ENCODE data around the gene PRPF38A.
"Not testable (repeated sequence)": the region's sequence is repeated elsewhere in the genome, so short reads cannot be mapped to it uniquely, and the experiment has no call there.

Gene PRPF38A

DNA sequence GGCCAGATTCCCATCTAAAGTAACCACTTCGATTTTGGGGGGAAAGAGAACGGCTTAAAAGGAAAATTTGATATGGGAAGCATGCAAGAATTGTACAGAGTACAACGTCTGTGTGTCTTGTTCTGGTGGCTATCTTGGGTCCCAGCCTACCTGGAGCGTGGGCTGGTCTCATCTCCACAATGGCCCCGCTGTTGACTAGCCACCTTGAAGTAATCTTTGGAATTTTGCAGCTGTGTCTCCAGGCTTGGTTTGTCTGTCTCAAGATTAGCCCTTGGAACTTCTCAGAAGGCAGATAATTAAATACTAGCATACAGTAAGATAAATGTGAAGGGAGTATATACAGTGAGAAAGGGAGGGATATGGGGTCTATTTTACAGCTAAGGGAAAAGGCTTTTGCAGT lies 37.1 kb upstream of the PRPF38A start:
- peaks cover 20% of the 10 kb centered on the region for H3K4me1 Mint-ChIP-seq
- no peak overlapping the region for H3K27ac Mint-ChIP-seq
- ATAC-seq (ENCODE audit: low read depth) (no peak), DNase-seq (ENCODE audit: low spot score in 2 of 2) (no peak)
- no peak overlapping the region for H3K4me3 Mint-ChIP-seq
- no peaks in the 10 kb centered on the region for H3K27me3 Mint-ChIP-seq
- no peaks in the 10 kb centered on the region for H3K9me3 Mint-ChIP-seq
- peaks cover 6% of the 10 kb centered on the region for H3K36me3 Mint-ChIP-seq

- Mint-ChIP-seq H3K4me1 (peaks cover 20% of the 10 kb centered on the region), H3K27ac (no peak overlapping the region), H3K4me3 (peak overlapping the region; percentile 71), H3K27me3 (no peaks in the 10 kb centered on the region), H3K36me3 (no peaks in the 10 kb centered on the region), H3K9me3 (no peaks in the 10 kb centered on the region)
- peak; percentile 40 to 50 for DNase-seq (ENCODE audit: low spot score in 2 of 2)
- ATAC-seq (ENCODE audit: low read depth), result no peak
Measured at GRCh38 chr1:52368383-52369172, 35.8 kb upstream of the PRPF38A start.

GRCh38 chr1:52369851-52370250 lies 34.6 kb upstream of the PRPF38A start:
- not testable (repeated sequence) for H3K27ac Mint-ChIP-seq; ATAC-seq (ENCODE audit: low read depth); H3K9me3 Mint-ChIP-seq; H3K27me3 Mint-ChIP-seq; H3K4me3 Mint-ChIP-seq; H3K36me3 Mint-ChIP-seq; DNase-seq (ENCODE audit: low spot score in 2 of 2)
- peaks cover 15% of the 10 kb centered on the region for H3K4me1 Mint-ChIP-seq

- ATAC-seq (ENCODE audit: low read depth), result no peak
- Mint-ChIP-seq H3K4me1 (no peaks in the 10 kb centered on the region), H3K36me3 (peaks cover 2% of the 10 kb centered on the region), H3K27me3 (no peaks in the 10 kb centered on the region), H3K4me3 (no peak overlapping the region), H3K9me3 (no peaks in the 10 kb centered on the region), H3K27ac (no peak overlapping the region)
- no peak for DNase-seq (ENCODE audit: low spot score in 2 of 2)
Measured at GRCh38 chr1:52385376-52385775, 19.0 kb upstream of the PRPF38A start.

DNA sequence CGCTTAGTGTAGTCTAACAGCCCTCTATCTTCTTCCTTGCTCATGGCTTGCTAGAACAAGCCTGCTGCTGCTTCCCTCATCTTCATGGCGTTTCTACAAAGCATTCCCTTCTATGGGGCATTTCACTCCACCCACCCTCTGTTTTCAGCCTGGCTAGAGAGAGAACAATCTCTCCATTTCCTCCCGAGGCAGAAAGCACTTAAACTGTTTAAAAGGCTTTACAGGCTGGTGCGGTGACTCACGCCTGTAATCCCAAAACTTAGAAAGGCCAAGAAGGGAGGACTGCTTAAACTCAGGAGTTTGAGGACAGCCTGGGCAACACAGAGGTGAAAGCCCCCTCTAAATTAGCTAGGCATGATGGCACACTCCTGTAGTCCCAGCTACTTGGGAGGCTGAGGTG lies 17.9 kb upstream of the PRPF38A start:
- Mint-ChIP-seq H3K4me3 (no peak overlapping the region), H3K4me1 (no peaks in the 10 kb centered on the region), H3K27ac (no peak overlapping the region), H3K9me3 (no peaks in the 10 kb centered on the region), H3K27me3 (no peaks in the 10 kb centered on the region), H3K36me3 (peaks cover 2% of the 10 kb centered on the region)
- DNase-seq (ENCODE audit: low spot score in 2 of 2), result no peak
- no peak for ATAC-seq (ENCODE audit: low read depth)

DNA sequence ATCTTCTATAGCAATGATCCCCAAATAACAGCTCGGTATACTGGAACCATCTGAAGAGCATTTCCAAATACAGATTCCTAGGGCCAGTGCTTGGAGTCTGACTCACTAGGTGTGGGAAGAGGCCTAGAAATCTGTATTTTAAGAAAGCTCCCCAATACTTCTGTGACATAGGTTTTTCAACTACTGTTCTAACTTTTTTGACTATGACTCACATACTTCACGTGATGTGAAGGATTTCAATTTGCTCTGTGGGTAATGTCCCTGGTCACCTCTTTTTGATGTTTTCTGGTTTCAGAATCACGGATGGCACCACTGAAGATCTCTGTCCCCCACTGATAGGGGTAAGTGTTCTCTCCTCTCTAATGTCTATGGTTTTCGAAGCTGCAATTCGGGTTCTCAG lies 11.2 kb upstream of the PRPF38A start:
- H3K36me3 Mint-ChIP-seq, result no peaks in the 10 kb centered on the region
- no peak overlapping the region for H3K4me3 Mint-ChIP-seq
- no peaks in the 10 kb centered on the region for H3K27me3 Mint-ChIP-seq
- H3K9me3 Mint-ChIP-seq, result no peaks in the 10 kb centered on the region
- DNase-seq (ENCODE audit: low spot score in 2 of 2) (no peak), ATAC-seq (ENCODE audit: low read depth) (no peak)
- no peak overlapping the region for H3K27ac Mint-ChIP-seq
- no peaks in the 10 kb centered on the region for H3K4me1 Mint-ChIP-seq

- Mint-ChIP-seq H3K4me3 (no peak overlapping the region), H3K4me1 (peaks cover 2% of the 10 kb centered on the region), H3K27ac (no peak overlapping the region), H3K36me3 (peaks cover 2% of the 10 kb centered on the region), H3K9me3 (no peaks in the 10 kb centered on the region), H3K27me3 (no peaks in the 10 kb centered on the region)
- no peak for DNase-seq (ENCODE audit: low spot score in 2 of 2)
- no peak for ATAC-seq (ENCODE audit: low read depth)
Measured at GRCh38 chr1:52399629-52400028, 4.8 kb upstream of the PRPF38A start.

- no peaks in the 10 kb centered on the region for H3K27me3 Mint-ChIP-seq
- DNase-seq (ENCODE audit: low spot score in 2 of 2), result no peak
- no peak overlapping the region for H3K27ac Mint-ChIP-seq
- H3K4me1 Mint-ChIP-seq, result peaks cover 2% of the 10 kb centered on the region
- no peak for ATAC-seq (ENCODE audit: low read depth)
- H3K9me3 Mint-ChIP-seq, result no peaks in the 10 kb centered on the region
- peaks cover 2% of the 10 kb centered on the region for H3K36me3 Mint-ChIP-seq
- H3K4me3 Mint-ChIP-seq, result no peak overlapping the region
Measured at GRCh38 chr1:52400131-52400530, 4.3 kb upstream of the PRPF38A start.

DNA sequence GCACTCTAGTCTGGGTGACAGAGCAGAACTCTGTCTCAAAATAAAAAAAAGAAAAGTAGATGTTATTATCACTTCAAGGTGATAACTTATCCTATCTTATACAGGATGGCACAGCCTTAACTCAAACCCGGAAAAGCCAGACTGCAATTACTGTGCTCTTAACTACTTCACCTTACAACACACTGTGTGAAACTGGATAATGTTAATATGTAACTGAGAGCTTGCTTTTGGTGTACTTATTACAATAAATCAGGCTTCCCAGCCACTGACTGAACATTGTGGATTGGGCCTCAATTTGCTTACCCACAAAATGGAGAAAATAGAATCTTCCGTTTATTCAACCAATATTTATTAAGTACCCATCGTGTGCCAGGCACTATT lies 1.6 kb upstream of the PRPF38A start:
- Mint-ChIP-seq H3K27me3 (no peaks in the 10 kb centered on the region), H3K4me1 (peaks cover 11% of the 10 kb centered on the region), H3K4me3 (no peak overlapping the region), H3K9me3 (no peaks in the 10 kb centered on the region), H3K36me3 (peaks cover 6% of the 10 kb centered on the region), H3K27ac (no peak overlapping the region)
- DNase-seq (ENCODE audit: low spot score in 2 of 2), result no peak
- no peak for ATAC-seq (ENCODE audit: low read depth)

GRCh38 chr1:52403566-52404115 lies 761 bp upstream of the PRPF38A start:
- H3K27ac Mint-ChIP-seq, result peak overlapping the region; percentile 99
- H3K4me1 Mint-ChIP-seq, result peaks cover 11% of the 10 kb centered on the region
- DNase-seq (ENCODE audit: low spot score in 2 of 2) (peak; percentile 41 to 46), ATAC-seq (ENCODE audit: low read depth) (peak; percentile 46)
- H3K4me3 Mint-ChIP-seq, result peak overlapping the region; percentile 95
- H3K36me3 Mint-ChIP-seq, result peaks cover 10% of the 10 kb centered on the region
- H3K9me3 Mint-ChIP-seq, result no peaks in the 10 kb centered on the region
- H3K27me3 Mint-ChIP-seq, result no peaks in the 10 kb centered on the region

GRCh38 chr1:52404975-52405338 lies 555 bp downstream of the PRPF38A start:
- H3K9me3 Mint-ChIP-seq, result no peaks in the 10 kb centered on the region
- peaks cover 11% of the 10 kb centered on the region for H3K4me1 Mint-ChIP-seq
- peak overlapping the region; percentile 95 for H3K4me3 Mint-ChIP-seq
- no peaks in the 10 kb centered on the region for H3K27me3 Mint-ChIP-seq
- ATAC-seq (ENCODE audit: low read depth), result no peak
- peak overlapping the region; percentile 99 for H3K27ac Mint-ChIP-seq
- no peak for DNase-seq (ENCODE audit: low spot score in 2 of 2)
- peaks cover 17% of the 10 kb centered on the region for H3K36me3 Mint-ChIP-seq

- ATAC-seq (ENCODE audit: low read depth) (no peak), DNase-seq (ENCODE audit: low spot score in 2 of 2) (no peak)
- peaks cover 46% of the 10 kb centered on the region for H3K36me3 Mint-ChIP-seq
- no peaks in the 10 kb centered on the region for H3K4me1 Mint-ChIP-seq
- no peak overlapping the region for H3K4me3 Mint-ChIP-seq
- peak overlapping the region; percentile 9 for H3K27ac Mint-ChIP-seq
- H3K9me3 Mint-ChIP-seq, result no peaks in the 10 kb centered on the region
- no peaks in the 10 kb centered on the region for H3K27me3 Mint-ChIP-seq
Measured at GRCh38 chr1:52413410-52413989, 9.1 kb downstream of the PRPF38A start.

DNA sequence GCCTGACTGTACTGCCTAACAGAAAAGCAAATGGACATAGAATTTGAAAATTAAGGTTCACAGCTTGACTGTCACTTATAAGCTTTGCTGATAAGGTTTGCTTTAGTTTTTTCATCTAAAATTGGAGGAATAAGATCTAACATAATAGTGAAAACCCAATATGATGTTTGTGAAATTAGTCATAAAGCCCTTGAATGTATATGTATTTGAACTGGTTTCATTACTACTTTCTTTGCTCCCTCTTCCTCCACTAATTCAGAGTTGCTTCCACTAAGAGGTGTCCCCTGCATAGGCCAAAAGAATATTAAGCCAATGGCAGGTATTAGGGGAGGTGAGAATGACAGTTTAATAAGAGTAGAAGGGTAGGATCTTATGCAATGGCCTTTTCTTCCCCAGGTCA lies 10.5 kb downstream of the PRPF38A start:
- Mint-ChIP-seq H3K27ac (no peak overlapping the region), H3K4me3 (no peak overlapping the region), H3K4me1 (no peaks in the 10 kb centered on the region), H3K27me3 (no peaks in the 10 kb centered on the region), H3K36me3 (peaks cover 43% of the 10 kb centered on the region), H3K9me3 (no peaks in the 10 kb centered on the region)
- ATAC-seq (ENCODE audit: low read depth), result no peak
- no peak for DNase-seq (ENCODE audit: low spot score in 2 of 2)

DNA sequence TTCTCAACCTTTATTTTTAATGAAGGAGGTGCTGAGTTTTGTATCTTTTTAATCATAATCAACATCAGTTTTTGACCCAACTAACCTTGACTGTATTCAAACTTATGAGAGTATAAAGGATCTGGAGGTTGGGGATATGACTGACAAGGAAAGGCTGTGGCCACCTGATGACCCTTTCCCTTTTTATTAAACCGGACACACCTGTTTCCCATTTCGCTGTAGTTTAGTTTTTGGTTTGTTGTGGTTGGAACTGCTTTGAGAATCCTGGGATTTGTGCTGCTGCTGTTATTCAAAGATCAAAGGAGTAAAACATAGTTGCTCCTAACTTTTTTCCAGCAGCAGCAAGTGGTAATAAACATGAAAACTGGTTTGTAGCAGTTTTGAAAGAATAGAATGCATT lies 12.4 kb downstream of the PRPF38A start:
- no peaks in the 10 kb centered on the region for H3K4me1 Mint-ChIP-seq
- DNase-seq (ENCODE audit: low spot score in 2 of 2), result no peak
- H3K27me3 Mint-ChIP-seq, result no peaks in the 10 kb centered on the region
- H3K36me3 Mint-ChIP-seq, result peaks cover 37% of the 10 kb centered on the region
- H3K27ac Mint-ChIP-seq, result peak overlapping the region; percentile 46
- no peak overlapping the region for H3K4me3 Mint-ChIP-seq
- no peak for ATAC-seq (ENCODE audit: low read depth)
- no peaks in the 10 kb centered on the region for H3K9me3 Mint-ChIP-seq

DNA sequence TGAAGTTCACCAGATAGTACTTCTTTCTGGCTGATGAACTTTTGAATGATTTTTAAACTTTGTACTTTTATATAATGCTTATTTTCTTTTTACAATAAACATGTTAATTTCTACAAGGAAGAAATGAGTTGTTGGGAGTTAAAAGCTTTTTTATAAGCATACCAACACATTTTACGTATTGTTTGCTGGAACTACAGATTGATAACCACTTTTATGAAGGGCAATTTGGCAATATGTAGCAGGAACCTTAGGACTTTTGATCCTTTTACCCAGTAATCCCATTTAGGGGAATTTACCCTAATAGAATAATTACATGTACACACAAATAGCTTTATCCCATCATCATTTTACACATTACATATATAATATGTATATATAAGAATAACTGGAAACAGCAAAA lies 16.3 kb downstream of the PRPF38A start:
- ATAC-seq (ENCODE audit: low read depth) (no peak), DNase-seq (ENCODE audit: low spot score in 2 of 2) (no peak)
- H3K4me1 Mint-ChIP-seq, result peaks cover 15% of the 10 kb centered on the region
- no peaks in the 10 kb centered on the region for H3K9me3 Mint-ChIP-seq
- no peak overlapping the region for H3K27ac Mint-ChIP-seq
- H3K27me3 Mint-ChIP-seq, result no peaks in the 10 kb centered on the region
- H3K36me3 Mint-ChIP-seq, result peaks cover 24% of the 10 kb centered on the region
- no peak overlapping the region for H3K4me3 Mint-ChIP-seq

Data from memory B cell (primary cell).